Measurements from ENCODE around the gene NMUR1.

NMUR1 gene

GRCh38 chr2:231541645-231542044 lies 11.4 kb upstream of the NMUR1 start:
- no peak for TF ChIP-seq CTCF (IDR thresholded peaks at IDR 0.05; ENCODE audit: insufficient read depth, missing control alignments)
- FAIRE-seq (no peak), DNase-seq (ENCODE audit: insufficient read length, low spot score) (no peak)

- DNase-seq (ENCODE audit: insufficient read length, low spot score) = no peak
- no peak for TF ChIP-seq CTCF (IDR thresholded peaks at IDR 0.05; ENCODE audit: insufficient read depth, missing control alignments)
- no peak for FAIRE-seq
Measured at GRCh38 chr2:231539991-231540390, 9.7 kb upstream of the NMUR1 start.

GRCh38 chr2:231535961-231536360 lies 5.7 kb upstream of the NMUR1 start:
- no peak for FAIRE-seq
- no peak for TF ChIP-seq CTCF (IDR thresholded peaks at IDR 0.05; ENCODE audit: insufficient read depth, missing control alignments)
- DNase-seq (ENCODE audit: insufficient read length, low spot score) = no peak

GRCh38 chr2:231533777-231534125 lies 3.5 kb upstream of the NMUR1 start:
- TF ChIP-seq CTCF (IDR thresholded peaks at IDR 0.05; ENCODE audit: insufficient read depth, missing control alignments) = no peak
- DNase-seq (ENCODE audit: insufficient read length, low spot score) = no peak
- FAIRE-seq = no peak

GRCh38 chr2:231533086-231533776 lies 3.0 kb upstream of the NMUR1 start:
- FAIRE-seq (no peak), DNase-seq (ENCODE audit: insufficient read length, low spot score) (no peak)
- TF ChIP-seq CTCF (IDR thresholded peaks at IDR 0.05; ENCODE audit: insufficient read depth, missing control alignments) = no peak

GRCh38 chr2:231532756-231533035 lies 2.5 kb upstream of the NMUR1 start:
- DNase-seq (ENCODE audit: insufficient read length, low spot score) (no peak), FAIRE-seq (no peak)
- no peak for TF ChIP-seq CTCF (IDR thresholded peaks at IDR 0.05; ENCODE audit: insufficient read depth, missing control alignments)

GRCh38 chr2:231531883-231532755 lies 1.9 kb upstream of the NMUR1 start:
- no peak for DNase-seq (ENCODE audit: insufficient read length, low spot score)
- FAIRE-seq = no peak

More at GRCh38 chr2:231531883-231532755, 1.9 kb upstream of the NMUR1 start:
- no peak for TF ChIP-seq CTCF (IDR thresholded peaks at IDR 0.05; ENCODE audit: insufficient read depth, missing control alignments)
